OCI-LY1 (cell line): Measurements from ENCODE around the gene KSR1.

Experiments
- EZH2 ChIP-seq: fragments of 200-600 bp; sonication (generic), shearing (Covaris generic); IDR thresholded peaks from 2 replicates; pipeline ENCODE4 v1.8.0; 2017; ENCODE audit warnings: borderline replicate concordance, mixed run types, mild to moderate bottlenecking, antibody characterized with exemption, low read length, moderate library complexity, mixed read lengths
- TF ChIP-seq, protein P1 (sequence below): fragments of 200-600 bp; sonication (generic), shearing (Covaris generic); IDR thresholded peaks from 2 replicates; pipeline ENCODE4 v1.5.1; 2017; ENCODE audit warnings: mild to moderate bottlenecking, antibody characterized with exemption, low read length, moderate library complexity, mixed read lengths

DNA sequence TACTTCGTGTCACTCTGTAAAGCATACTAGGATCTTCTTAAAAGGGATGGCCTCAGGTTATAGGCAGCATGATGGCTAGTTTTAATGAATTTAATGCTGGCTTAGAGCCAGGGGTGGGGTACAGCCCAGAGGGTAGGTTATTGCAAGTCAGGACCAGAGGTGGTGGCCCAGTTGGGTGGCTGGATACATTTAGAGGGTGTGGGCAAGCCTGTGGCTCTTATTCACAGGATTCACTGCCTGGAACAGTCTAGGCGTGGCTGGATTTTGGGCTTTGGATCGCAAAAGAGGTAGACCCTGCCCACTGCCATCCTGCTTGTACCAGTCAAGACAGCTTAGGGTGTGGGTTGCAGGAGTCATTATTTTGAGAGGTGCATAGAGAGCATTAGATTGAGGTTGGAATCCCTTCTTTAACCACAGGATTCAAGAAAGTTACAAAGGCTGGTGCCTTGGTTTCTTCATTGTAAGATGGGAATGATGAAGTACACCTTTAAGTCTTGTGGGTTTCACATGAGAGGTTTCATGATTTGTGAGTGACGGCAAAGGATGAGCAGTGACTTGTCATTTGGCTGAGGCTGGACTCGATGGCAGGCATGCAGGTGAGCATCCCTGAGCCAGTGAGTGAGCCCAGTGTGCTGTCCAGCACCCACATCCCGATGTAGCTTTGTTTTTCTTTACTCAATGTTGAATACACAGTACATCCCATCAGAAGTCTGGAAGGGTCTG, 85.2 kb downstream of the KSR1 start:
- TF ChIP-seq, protein P1, sequence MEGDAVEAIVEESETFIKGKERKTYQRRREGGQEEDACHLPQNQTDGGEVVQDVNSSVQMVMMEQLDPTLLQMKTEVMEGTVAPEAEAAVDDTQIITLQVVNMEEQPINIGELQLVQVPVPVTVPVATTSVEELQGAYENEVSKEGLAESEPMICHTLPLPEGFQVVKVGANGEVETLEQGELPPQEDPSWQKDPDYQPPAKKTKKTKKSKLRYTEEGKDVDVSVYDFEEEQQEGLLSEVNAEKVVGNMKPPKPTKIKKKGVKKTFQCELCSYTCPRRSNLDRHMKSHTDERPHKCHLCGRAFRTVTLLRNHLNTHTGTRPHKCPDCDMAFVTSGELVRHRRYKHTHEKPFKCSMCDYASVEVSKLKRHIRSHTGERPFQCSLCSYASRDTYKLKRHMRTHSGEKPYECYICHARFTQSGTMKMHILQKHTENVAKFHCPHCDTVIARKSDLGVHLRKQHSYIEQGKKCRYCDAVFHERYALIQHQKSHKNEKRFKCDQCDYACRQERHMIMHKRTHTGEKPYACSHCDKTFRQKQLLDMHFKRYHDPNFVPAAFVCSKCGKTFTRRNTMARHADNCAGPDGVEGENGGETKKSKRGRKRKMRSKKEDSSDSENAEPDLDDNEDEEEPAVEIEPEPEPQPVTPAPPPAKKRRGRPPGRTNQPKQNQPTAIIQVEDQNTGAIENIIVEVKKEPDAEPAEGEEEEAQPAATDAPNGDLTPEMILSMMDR = no peak
- no peak for TF ChIP-seq EZH2
